HFF-Myc (cell line): Measurements from ENCODE around the gene THSD8.

Source experiments
- DNase-seq: peaks from one replicate; pipeline ENCODE4 v3.0.0-alpha.2; 2011; ENCODE audit warnings: low read depth; ENCODE audit errors: extremely low read depth
- H3K4me3 ChIP-seq: replicated peaks from 2 replicates; pipeline ENCODE4 v1.5.1; 2011; ENCODE audit warnings: low read depth, mild to moderate bottlenecking, control low read depth, low read length
- CTCF ChIP-seq: IDR thresholded peaks from 2 replicates; pipeline ENCODE4 v1.5.1; 2012; ENCODE audit warnings: mild to moderate bottlenecking, low read depth, low read length, control low read depth; ENCODE audit errors: missing control alignments

THSD8 gene

DNA sequence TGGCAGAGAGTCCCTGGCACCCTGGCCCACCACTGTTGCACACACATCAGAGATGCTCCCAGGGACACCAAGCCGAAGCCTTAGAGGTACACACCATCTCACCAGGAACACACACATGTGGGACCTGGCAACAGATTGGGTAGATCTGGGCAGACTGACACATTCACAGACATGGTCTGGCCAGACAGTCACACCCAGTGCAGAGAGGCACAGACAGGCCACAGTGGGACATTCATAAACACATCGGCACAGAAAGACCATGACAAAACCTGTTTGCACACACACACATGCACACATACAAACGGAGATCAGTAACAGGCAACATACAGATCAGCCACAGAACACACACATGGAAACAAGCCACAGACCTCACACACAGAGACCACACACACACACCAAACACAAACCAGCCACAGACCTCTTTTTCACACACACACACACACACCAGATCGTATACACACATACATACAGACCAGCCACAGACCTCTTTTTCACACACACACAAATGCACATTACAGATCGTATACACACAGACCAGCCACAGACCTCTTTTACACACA lies 16.9 kb upstream of the THSD8 start:
- no peak for DNase-seq
- TF ChIP-seq CTCF, result no peak
- no peak overlapping the region for H3K4me3 ChIP-seq

DNA sequence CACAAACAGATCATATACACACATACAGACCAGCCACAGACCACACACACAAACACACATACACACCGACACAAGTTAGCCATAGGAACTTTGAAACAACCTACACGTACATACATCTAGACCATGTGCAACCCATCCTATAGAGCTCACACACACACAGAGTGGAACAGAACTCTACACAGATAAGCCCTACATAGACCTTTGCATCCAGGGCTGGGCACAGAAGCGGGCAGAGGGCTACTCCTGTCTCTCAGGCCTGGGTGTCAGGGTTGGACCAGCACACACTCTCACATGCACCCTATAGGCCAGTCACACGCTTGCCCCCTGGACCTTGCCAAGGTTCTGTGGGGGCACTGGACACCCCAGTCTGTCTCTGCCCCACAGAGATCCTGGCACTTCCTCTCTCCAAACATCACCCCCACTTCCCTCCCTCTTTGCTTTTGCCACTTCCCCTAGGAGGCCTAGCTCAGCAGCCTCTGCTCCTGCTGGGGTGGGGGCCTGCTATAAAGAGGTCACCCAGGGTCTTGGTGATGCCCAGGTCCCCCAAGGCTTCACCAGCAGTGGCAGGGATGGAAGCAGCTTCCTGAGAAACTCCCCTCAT lies 16.3 kb upstream of the THSD8 start:
- H3K4me3 ChIP-seq, result no peak overlapping the region
- no peak for DNase-seq
- TF ChIP-seq CTCF, result no peak

- TF ChIP-seq CTCF, result no peak
- no peak for DNase-seq
- H3K4me3 ChIP-seq, result no peak overlapping the region
Observed at GRCh38 chr19:12786141-12786870, 15.6 kb upstream of the THSD8 start.

GRCh38 chr19:12786952-12787351 lies 14.9 kb upstream of the THSD8 start:
- no peak overlapping the region for H3K4me3 ChIP-seq
- DNase-seq, result no peak
- no peak for TF ChIP-seq CTCF

DNA sequence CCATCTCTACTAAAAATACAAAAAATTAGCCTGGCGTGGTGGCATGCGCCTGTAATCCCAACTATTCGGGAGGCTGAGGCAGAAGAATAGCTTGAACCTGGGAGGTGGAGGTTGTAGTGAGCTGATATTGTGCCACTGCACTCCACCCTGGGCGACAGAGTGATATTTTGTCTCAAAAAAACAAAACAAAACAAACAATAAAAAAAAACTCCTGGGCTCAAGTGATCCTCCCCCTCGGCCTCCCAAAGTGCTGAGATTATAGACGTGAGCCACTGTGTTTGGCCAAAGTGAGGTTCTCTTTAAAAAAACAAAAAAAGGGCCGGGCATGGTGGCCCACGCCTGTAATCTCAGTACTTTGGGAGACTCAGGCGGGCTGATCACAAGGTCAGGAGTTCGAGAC lies 14.4 kb upstream of the THSD8 start:
- DNase-seq, result no peak
- H3K4me3 ChIP-seq, result no peak overlapping the region
- TF ChIP-seq CTCF, result no peak

DNA sequence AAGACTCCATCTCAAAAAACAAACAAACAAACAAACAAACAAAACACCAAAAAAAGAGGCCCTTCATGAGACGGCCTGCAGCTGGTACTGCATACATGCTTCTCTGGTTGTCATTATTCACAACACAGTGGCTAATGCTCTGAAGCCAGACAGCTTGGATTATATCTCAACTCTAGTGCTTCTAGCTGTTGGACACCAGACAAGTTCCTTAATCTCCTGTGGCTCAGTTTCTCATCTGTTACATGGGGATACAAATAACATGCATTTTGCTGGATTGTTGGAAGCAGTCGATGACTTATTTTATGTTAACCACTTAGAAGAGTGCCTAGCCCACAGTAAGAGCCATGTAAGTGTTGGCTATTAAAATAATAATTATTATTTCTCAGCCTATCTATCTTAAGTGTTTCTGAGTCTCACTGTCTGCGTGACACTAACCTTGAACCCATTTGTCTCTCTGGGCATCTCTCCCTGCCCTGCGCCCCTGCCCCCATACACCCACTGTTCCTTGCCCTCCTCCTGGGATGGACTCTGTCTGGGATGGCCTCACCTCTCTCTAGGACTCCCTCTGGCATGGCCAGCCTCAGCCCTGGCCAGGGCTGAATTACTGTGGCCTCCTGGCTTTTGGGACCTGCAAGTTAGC lies 13.7 kb upstream of the THSD8 start:
- TF ChIP-seq CTCF, result no peak
- peak overlapping the region; percentile 31; the same call in 1 of the 2 replicates for H3K4me3 ChIP-seq
- DNase-seq, result no peak
